ENCODE results near the gene RBM3. TPM values are rescaled to one million over a fixed set of nuclear protein-coding genes. Genes with fewer than 3 reads are reported as not detected.

Gene RBM3
- total and polyA plus RNA-seq, 2 experiments from 2014 or later = 64.8 to 135 TPM

DNA sequence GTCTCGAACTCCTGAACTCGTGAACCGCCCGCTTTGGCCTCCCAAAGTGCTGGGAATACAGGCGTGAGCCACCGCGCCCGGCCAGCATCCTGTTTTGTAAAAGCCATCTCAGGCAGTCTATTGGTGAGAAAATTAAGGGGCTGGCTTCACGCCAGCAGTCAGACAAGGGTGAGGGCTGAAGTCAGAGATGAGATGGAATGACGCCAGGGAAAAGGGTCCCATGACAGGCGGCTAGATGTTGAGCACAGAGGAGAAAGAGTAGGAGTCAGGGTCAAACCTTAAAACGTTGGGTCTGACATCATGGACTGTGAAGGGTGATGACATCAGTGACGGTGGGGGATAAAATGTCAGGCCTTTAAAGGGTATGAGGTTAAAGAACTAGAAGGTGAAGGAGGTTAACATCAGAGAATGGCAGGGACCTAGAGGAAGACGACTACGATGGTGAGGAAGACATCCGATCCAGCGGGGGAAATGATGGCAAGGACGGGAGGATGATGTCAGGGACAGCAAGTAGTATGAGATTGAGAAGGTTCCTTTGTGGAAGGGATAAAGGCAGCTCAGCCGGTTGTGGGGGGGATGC is 504 bp upstream of the RBM3 start:
- no peaks in the 10 kb centered on the region for H4K20me1 ChIP-seq (ENCODE audit: insufficient read depth, poor library complexity, severe bottlenecking)
- no peaks in the 10 kb centered on the region for H3K9me2 ChIP-seq (replicated peaks; ENCODE audit: insufficient read depth)
- peak; percentile 28 for DNase-seq (ENCODE audit: low spot score)
- H3K79me2 ChIP-seq = peaks cover 14% of the 10 kb centered on the region
- H3K4me1 ChIP-seq (ENCODE audit: insufficient read depth) = no peaks in the 10 kb centered on the region
- no peaks in the 10 kb centered on the region for H3K9me3 ChIP-seq (ENCODE audit: low read depth)
- peak overlapping the region; percentile 99 for H3K27ac ChIP-seq
- no peaks in the 10 kb centered on the region for H3K27me3 ChIP-seq
- H2AFZ ChIP-seq = peak overlapping the region; percentile 51
- peaks cover 4% of the 10 kb centered on the region for H3K36me3 ChIP-seq (replicated peaks; ENCODE audit: insufficient read depth, low read depth)
- H3K4me3 ChIP-seq = no peak overlapping the region
- TF ChIP-seq, protein P1, sequence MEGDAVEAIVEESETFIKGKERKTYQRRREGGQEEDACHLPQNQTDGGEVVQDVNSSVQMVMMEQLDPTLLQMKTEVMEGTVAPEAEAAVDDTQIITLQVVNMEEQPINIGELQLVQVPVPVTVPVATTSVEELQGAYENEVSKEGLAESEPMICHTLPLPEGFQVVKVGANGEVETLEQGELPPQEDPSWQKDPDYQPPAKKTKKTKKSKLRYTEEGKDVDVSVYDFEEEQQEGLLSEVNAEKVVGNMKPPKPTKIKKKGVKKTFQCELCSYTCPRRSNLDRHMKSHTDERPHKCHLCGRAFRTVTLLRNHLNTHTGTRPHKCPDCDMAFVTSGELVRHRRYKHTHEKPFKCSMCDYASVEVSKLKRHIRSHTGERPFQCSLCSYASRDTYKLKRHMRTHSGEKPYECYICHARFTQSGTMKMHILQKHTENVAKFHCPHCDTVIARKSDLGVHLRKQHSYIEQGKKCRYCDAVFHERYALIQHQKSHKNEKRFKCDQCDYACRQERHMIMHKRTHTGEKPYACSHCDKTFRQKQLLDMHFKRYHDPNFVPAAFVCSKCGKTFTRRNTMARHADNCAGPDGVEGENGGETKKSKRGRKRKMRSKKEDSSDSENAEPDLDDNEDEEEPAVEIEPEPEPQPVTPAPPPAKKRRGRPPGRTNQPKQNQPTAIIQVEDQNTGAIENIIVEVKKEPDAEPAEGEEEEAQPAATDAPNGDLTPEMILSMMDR (IDR thresholded peaks at IDR 0.05; ENCODE audit: poor library complexity) = no peak
- TF ChIP-seq EZH2phosphoT487 (IDR thresholded peaks at IDR 0.05; ENCODE audit: low read depth, severe bottlenecking, unreplicated experiment) (no peak), EZH2 (IDR thresholded peaks at IDR 0.05; ENCODE audit: borderline replicate concordance) (no peak)
- WGBS (ENCODE audit: low lambda C conversion rate, missing lambda C conversion rate) = 60% methylated on average over 19 of the region's 19 CpGs
- peak overlapping the region; percentile 78 for H3K4me2 ChIP-seq

DNA sequence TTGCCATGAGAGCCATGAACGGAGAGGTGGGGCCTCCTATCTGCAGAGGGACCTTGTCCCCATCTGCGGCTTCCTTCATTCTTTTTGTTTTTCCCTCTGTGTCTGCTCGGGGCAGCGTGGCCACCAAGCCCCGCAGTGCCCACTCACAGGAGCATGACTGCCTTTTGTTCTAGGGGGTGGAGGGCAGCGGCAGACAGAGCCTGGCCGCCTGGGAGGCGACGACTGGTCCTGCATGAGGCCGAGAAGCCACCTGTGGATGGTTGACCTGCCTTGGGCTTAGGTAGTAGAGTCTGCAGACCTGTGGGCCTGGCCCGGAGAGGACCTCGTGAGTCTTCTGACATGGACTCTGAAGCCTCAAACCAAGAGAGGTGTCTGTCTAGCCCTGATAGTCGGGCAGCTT is 1.4 kb downstream of the RBM3 start:
- H3K27ac ChIP-seq = no peak overlapping the region
- peaks cover 14% of the 10 kb centered on the region for H3K79me2 ChIP-seq
- peak overlapping the region; percentile 92 for H3K4me2 ChIP-seq
- TF ChIP-seq, protein P1 (IDR thresholded peaks at IDR 0.05; ENCODE audit: poor library complexity) = no peak
- TF ChIP-seq EZH2 (IDR thresholded peaks at IDR 0.05; ENCODE audit: borderline replicate concordance) (no peak), EZH2phosphoT487 (IDR thresholded peaks at IDR 0.05; ENCODE audit: low read depth, severe bottlenecking, unreplicated experiment) (no peak)
- H2AFZ ChIP-seq = no peak overlapping the region
- no peaks in the 10 kb centered on the region for H3K9me2 ChIP-seq (replicated peaks; ENCODE audit: insufficient read depth)
- WGBS (ENCODE audit: low lambda C conversion rate, missing lambda C conversion rate) = 73% methylated on average over 13 of the region's 13 CpGs
- no peaks in the 10 kb centered on the region for H3K27me3 ChIP-seq
- H3K4me3 ChIP-seq = peak overlapping the region; percentile 63
- no peaks in the 10 kb centered on the region for H3K4me1 ChIP-seq (ENCODE audit: insufficient read depth)
- H3K36me3 ChIP-seq (replicated peaks; ENCODE audit: insufficient read depth, low read depth) = peaks cover 4% of the 10 kb centered on the region
- DNase-seq (ENCODE audit: low spot score) = no peak
- H3K9me3 ChIP-seq (ENCODE audit: low read depth) = no peaks in the 10 kb centered on the region
- no peaks in the 10 kb centered on the region for H4K20me1 ChIP-seq (ENCODE audit: insufficient read depth, poor library complexity, severe bottlenecking)

DNA sequence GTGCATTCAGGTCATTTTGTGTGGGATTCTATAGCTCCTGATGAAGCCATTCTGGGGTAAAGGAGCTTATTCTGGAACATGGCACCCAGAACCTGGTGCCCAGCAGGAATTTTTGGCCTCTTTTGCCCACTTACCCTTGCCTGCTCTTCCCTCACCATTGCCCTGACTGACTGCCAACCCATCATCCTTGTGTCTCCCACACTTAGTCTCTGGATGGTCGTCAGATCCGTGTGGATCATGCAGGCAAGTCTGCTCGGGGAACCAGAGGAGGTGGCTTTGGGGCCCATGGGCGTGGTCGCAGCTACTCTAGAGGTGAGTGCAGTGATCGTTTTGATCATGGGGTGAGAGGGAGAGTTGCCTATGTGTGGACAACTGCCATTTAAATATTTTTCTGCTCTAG is 1.8 kb downstream of the RBM3 start:
- H3K9me3 ChIP-seq (ENCODE audit: low read depth) = no peaks in the 10 kb centered on the region
- peak overlapping the region; percentile 92 for H3K4me2 ChIP-seq
- peaks cover 14% of the 10 kb centered on the region for H3K79me2 ChIP-seq
- no peaks in the 10 kb centered on the region for H3K27me3 ChIP-seq
- H3K4me3 ChIP-seq = no peak overlapping the region
- no peaks in the 10 kb centered on the region for H3K4me1 ChIP-seq (ENCODE audit: insufficient read depth)
- H3K9me2 ChIP-seq (replicated peaks; ENCODE audit: insufficient read depth) = no peaks in the 10 kb centered on the region
- no peak overlapping the region for H3K27ac ChIP-seq
- 62% methylated on average over 6 of the region's 6 CpGs for WGBS (ENCODE audit: low lambda C conversion rate, missing lambda C conversion rate)
- H4K20me1 ChIP-seq (ENCODE audit: insufficient read depth, poor library complexity, severe bottlenecking) = no peaks in the 10 kb centered on the region
- H2AFZ ChIP-seq = no peak overlapping the region
- H3K36me3 ChIP-seq (replicated peaks; ENCODE audit: insufficient read depth, low read depth) = peaks cover 4% of the 10 kb centered on the region
- no peak for DNase-seq (ENCODE audit: low spot score)
- TF ChIP-seq EZH2 (IDR thresholded peaks at IDR 0.05; ENCODE audit: borderline replicate concordance) (no peak), EZH2phosphoT487 (IDR thresholded peaks at IDR 0.05; ENCODE audit: low read depth, severe bottlenecking, unreplicated experiment) (no peak)
- TF ChIP-seq, protein P1 (IDR thresholded peaks at IDR 0.05; ENCODE audit: poor library complexity) = no peak
